Right lobe of liver (tissue), 4 donors: ENCODE measurements around the gene ALPI.

ENCODE experiments used
- CTCF ChIP-seq, 4 donors: fragments of 200-600 bp in 3 of 4; fragments of 450-650 bp in 1 of 4; IDR thresholded peaks; one replicate each; pipeline versions ENCODE4 v1.5.1 to v1.8.0; 2016 to 2022; ENCODE audit warnings: antibody characterized with exemption in 4 of 4, mild to moderate bottlenecking in 2 of 4
- POLR2A ChIP-seq: fragments of 450-650 bp; IDR thresholded peaks from one replicate; pipeline ENCODE4 v1.6.1; 2017; ENCODE audit warnings: antibody characterized with exemption, mild to moderate bottlenecking
- donor health status: DM: no; HTN: no; CAD: no.
- donor health status: DM: no; HTN: no; CAD: no.
- donor health status: DM: no; HTN: yes; CAD: no.

DNA sequence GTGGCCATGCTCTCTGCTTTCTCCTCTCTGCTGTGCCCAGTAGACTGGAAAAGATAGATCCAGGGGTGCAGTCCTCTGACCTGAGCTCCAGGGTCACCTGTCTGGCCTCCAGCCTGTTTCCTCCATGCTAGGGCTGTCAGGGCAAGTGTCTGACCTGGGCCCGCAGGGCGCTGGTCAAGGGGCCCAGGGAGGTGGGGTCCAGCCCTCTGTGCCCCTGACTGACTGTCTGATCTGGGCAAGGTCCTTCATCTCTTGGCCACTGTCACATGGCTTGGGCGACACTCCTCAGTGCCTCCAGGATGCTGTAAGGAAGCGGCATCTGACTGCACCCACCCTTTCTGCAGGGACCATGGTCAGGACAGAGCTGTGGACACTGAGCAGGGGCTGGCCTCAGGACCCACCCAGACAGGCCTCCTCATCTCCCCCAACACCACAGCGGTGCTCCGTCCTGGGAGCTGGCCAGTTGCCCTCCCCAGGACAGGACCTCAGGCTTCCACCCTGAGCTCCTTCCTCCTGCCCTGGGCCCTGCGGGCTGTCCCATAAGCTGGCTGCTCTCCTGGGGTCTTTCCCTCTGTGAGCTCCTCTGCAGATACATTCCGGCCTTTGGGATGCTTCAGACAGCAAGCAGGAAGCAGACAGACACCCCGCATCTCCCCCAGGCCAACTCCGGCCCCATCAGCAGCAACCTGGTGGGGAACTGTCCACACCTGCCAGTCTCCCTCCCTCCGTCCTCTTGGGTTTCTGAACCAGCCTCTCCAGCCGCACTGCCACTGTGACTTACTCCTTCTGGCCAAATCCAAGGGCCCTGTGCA lies 21.2 kb upstream of the ALPI start:
- TF ChIP-seq POLR2A (no peak), CTCF (IDR thresholded peaks at IDR 0.05) (no peak)
